A549 (cell line): ENCODE results near the gene GON7. TPM values are rescaled to one million over a fixed set of nuclear protein-coding genes. Genes with fewer than 3 reads are reported as not detected.
"Not testable (repeated sequence)": the region's sequence is repeated elsewhere in the genome, so short reads cannot be mapped to it uniquely, and the experiment has no call there.

ENCODE experiments used
- ATAC-seq, 2 experiments: fragments of 200-7000 bp in 1 of 2; fragments of >200 bp in 1 of 2; cut with Nextera tagmentation in 1 of 2; cut with Tn5 transposase in 1 of 2; 3 replicates each; pipeline versions ENCODE4 v1.8.0 to v1.9.1; 2018 to 2020; ENCODE audit warnings: mild to moderate bottlenecking in 1 of 2, moderate library complexity in 1 of 2
- CTCF ChIA-PET: fragments of 300-600 bp; sonication (Branson Sonifier 250); formaldehyde crosslinking; extraction: SDS; loops from one replicate; lab custom pipeline; 2021; ENCODE audit warnings: antibody characterized with exemption, inconsistent platforms; lab: Yijun Ruan, JAX
- POLR2A ChIA-PET: fragments of 350-600 bp; formaldehyde crosslinking; extraction: SDS; loops from one replicate; lab custom pipeline; 2021; ENCODE audit warnings: antibody characterized with exemption, inconsistent platforms; lab: Yijun Ruan, JAX
- DNase-seq, 2 experiments: peaks; one replicate each; pipeline versions ENCODE4 v3.0.0 to v3.0.0-alpha.2; 2011 to 2016; ENCODE audit warnings: low read depth in 1 of 2, low spot score in 1 of 2
- FAIRE-seq: peaks from 2 replicates; lab custom pipeline; 2011; peaks lifted over from hg19 to GRCh38; lab: Jason Lieb, UNC
- H3K27ac ChIP-seq, 2 experiments: fragments of >200 bp; sonication (Bioruptor Twin); formaldehyde crosslinking; 3 replicates each; pipeline ENCODE4 v1.5.1; 2016 to 2017
- H3K4me1 ChIP-seq: fragments of >200 bp; sonication (Bioruptor Twin); formaldehyde crosslinking; 3 replicates; pipeline ENCODE4 v1.6.1; 2016
- H3K4me2 ChIP-seq: fragments of >200 bp; sonication (Bioruptor Twin); formaldehyde crosslinking; 3 replicates; pipeline ENCODE4 v1.6.1; 2016
- H3K4me3 ChIP-seq: fragments of >200 bp; sonication (Bioruptor Twin); formaldehyde crosslinking; 3 replicates; pipeline ENCODE4 v1.5.1; 2016
- H3K9me3 ChIP-seq: fragments of >200 bp; sonication (Bioruptor Twin); formaldehyde crosslinking; 3 replicates; pipeline ENCODE4 v1.6.1; 2016
- CTCF ChIP-seq: fragments of >200 bp; sonication (Bioruptor Twin); formaldehyde crosslinking; IDR thresholded peaks from 3 replicates; pipeline ENCODE4 v1.5.1; 2016
- PHF8 ChIP-seq: fragments of 200-600 bp; sonication (generic); IDR thresholded peaks from 2 replicates; pipeline ENCODE4 v1.6.1; 2016; ENCODE audit warnings: low read depth, mild to moderate bottlenecking, antibody characterized with exemption, moderate library complexity, borderline replicate concordance
- RFX5 ChIP-seq: fragments of 450-650 bp; IDR thresholded peaks from 2 replicates; pipeline ENCODE4 v1.7.1; 2014; ENCODE audit warnings: antibody characterized with exemption, mild to moderate bottlenecking, moderate library complexity
- TP53 ChIP-seq: fragments of 250-450 bp; sonication (Bioruptor Pico); IDR thresholded peaks from 2 replicates; pipeline ENCODE4 v1.5.0; 2021; ENCODE audit warnings: mild to moderate bottlenecking, moderate library complexity
- USF2 ChIP-seq: fragments of 450-650 bp; IDR thresholded peaks from 2 replicates; pipeline ENCODE4 v1.6.1; 2014; ENCODE audit warnings: antibody characterized with exemption
- WGBS: methylation state at CpG from one replicate; pipeline ENCODE4 v1.1.6; 2017; ENCODE audit errors: missing lambda C conversion rate; 5-methylcytosine and 5-hydroxymethylcytosine counted together
- polyA plus RNA-seq, 4 experiments: library from polyadenylated mRNA; depleted of rRNA in 3 of 4; stranded (reverse); fragments of >200 nt; fragmentation: RNase III in 1 of 4; extraction: RNeasy Plus Mini Kit Qiagen cat#74134 plus additional on column Dnase treatment in 1 of 4; gene quantifications; 2 replicates in 3 of 4; 3 replicates in 1 of 4; pipeline ENCODE4 v1.2.3, GENCODE V29; 2011 to 2017

GON7 gene
- polyA plus RNA-seq, 2 of the 4 experiments (the other 2 are of a cell fraction) = 19.2 to 22.1 TPM

DNA sequence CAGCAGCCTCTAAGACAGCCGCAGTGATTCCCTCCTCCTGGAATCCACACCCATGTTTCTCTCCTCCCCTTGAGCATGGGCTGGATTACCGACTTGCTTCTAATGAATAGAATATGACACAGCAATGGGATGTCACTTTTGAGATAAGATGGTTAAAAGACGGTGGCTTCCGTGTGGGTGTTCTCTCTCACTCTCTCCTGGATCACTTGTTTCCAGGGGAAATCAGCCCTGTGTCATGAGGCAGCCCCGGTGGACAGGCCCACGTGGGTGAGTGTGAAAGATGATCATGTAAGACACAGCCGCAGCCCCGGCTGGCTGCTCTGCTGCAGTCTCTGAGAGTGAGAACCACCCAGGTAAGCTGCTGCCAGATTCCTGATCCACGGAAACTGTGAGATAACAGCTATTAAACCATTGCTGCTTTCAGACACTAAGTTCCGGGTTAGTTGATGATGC lies 32.9 kb downstream of the GON7 start:
- POLR2A ChIA-PET = no interaction called here
- DNase-seq (no peak), FAIRE-seq (no peak), ATAC-seq (peak; percentile 35 to 55; a peak in 3 of 6 replicates)
- H3K27ac ChIP-seq = no peak overlapping the region
- H3K9me3 ChIP-seq = no peaks in the 10 kb centered on the region
- H3K4me3 ChIP-seq = no peak overlapping the region
- CTCF ChIA-PET = interaction anchor here (1.4 to 8.0 kb wide), 5 partner anchors 10 to 222 kb away, joined by 3 to 47 read pairs (median 5); no protein-coding TSS in a partner anchor
- peaks cover 7% of the 10 kb centered on the region; the same call in 1 of the 3 replicates for H3K4me1 ChIP-seq
- 50% methylated on average over 10 of the region's 10 CpGs for WGBS
- H3K4me2 ChIP-seq = no peak overlapping the region
- TF ChIP-seq USF2 (no peak), RFX5 (peak; percentile 84)

GRCh38 chr14:93171376-93171775 lies 35.5 kb downstream of the GON7 start:
- ATAC-seq (no peak), FAIRE-seq (peak; percentile 70), DNase-seq (no peak)
- CTCF ChIA-PET = interaction anchor here (0.6 to 0.7 kb wide), 2 partner anchors 12 to 824 kb away, joined by 3 read pairs; no protein-coding TSS in a partner anchor
- H3K27ac ChIP-seq = peak overlapping the region in 1 of 2 experiments; percentile 28; a peak in 1 of 6 replicates
- H3K4me2 ChIP-seq = peak overlapping the region; percentile 24; the same call in 1 of the 3 replicates
- no peaks in the 10 kb centered on the region for H3K9me3 ChIP-seq
- H3K4me3 ChIP-seq = no peak overlapping the region
- H3K4me1 ChIP-seq = peaks cover 7% of the 10 kb centered on the region; the same call in 1 of the 3 replicates
- TF ChIP-seq TP53 (no peak), PHF8 (no peak), CTCF (no peak), RFX5 (no peak)
- POLR2A ChIA-PET = no interaction called here
- WGBS = 81% methylated on average over 4 of the region's 4 CpGs

DNA sequence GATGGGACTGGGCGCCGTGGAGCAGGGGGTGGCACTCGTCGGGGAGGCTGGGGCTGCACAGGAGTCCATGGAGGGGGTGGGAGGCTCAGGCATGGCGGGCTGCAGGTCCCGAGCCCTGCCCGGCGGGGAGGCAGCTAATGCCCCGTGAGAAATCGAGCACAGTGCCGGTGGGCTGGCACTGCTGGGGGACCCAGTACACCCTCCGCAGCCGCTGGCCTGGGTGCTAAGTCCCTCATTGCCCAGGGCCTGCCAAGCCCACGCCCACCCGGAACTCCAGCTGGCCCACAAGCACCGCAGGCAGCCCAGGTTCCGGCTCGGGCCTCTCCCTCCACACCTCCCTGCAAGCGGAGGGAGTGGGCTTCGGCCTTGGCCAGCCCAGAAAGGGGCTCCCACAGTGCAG lies 36.7 kb downstream of the GON7 start:
- CTCF ChIA-PET = interaction anchor here (1.5 to 4.2 kb wide), 2 partner anchors 8 to 10 kb away, joined by 15 to 30 read pairs; no protein-coding TSS in a partner anchor
- FAIRE-seq, H3K4me3 ChIP-seq, H3K9me3 ChIP-seq, H3K4me1 ChIP-seq, POLR2A ChIA-PET, DNase-seq, H3K27ac ChIP-seq, ATAC-seq, H3K4me2 ChIP-seq: not testable (repeated sequence)
- WGBS = 100% methylated on average over 2 of the region's 20 CpGs

DNA sequence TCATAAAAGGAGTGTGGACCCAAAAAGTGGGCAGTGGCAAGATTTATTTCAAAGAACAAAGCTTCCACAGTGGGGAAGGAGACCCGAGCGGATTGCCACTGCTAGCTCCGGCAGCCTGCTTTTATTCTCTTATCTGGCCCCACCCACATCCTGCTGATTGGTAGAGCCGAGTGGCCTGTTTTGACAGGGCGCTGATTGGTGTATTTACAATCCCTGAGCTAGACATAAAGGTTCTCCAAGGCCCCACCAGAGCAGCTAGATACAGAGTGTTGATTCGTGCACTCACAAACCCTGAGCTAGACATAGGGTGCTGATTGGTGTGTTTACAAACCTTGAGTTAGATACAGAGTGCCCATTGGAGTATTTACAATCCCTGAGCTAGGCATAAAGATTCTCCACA lies 37.2 kb downstream of the GON7 start:
- H3K9me3 ChIP-seq, H3K4me3 ChIP-seq, FAIRE-seq, H3K4me2 ChIP-seq, ATAC-seq, DNase-seq, H3K27ac ChIP-seq, H3K4me1 ChIP-seq: not testable (repeated sequence)
- ChIA-PET CTCF (interaction anchor here (1.5 to 4.2 kb wide), 2 partner anchors 9 kb away, joined by 15 to 30 read pairs; no protein-coding TSS in a partner anchor), POLR2A (interaction anchor here (1.0 kb wide), 1 partner anchor 9 kb away, joined by 3 read pairs; no protein-coding TSS in a partner anchor)
- WGBS = 85% methylated on average over 6 of the region's 6 CpGs

DNA sequence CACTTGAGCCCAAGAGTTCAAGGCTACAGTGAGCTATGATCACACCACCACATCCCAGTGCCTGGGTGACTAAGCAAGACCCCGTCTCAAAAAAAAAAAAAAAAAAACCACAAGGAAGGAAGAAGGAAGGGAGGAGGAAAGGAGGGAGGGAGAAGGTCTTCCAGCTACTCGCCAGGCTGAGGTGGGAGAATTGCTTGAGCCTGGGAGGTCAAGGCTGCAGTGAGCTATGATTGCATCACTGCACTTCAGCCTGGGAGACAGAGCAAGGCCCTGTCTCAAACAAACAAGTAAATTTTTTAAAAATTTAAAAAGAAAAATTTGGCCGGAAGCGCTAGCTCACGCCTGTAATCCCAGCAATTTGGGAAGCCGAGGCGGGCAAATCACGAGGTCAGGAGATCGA lies 38.3 kb downstream of the GON7 start:
- H3K9me3 ChIP-seq, ATAC-seq, POLR2A ChIA-PET, H3K27ac ChIP-seq, H3K4me1 ChIP-seq, DNase-seq, H3K4me3 ChIP-seq, H3K4me2 ChIP-seq, FAIRE-seq: not testable (repeated sequence)
- CTCF ChIA-PET = interaction anchor here (0.6 to 4.2 kb wide), 5 partner anchors 8 to 403 kb away, joined by 3 to 30 read pairs (median 3); partner anchors contain the start of genes GON7 and UBR7
- 82% methylated on average over 9 of the region's 9 CpGs for WGBS

DNA sequence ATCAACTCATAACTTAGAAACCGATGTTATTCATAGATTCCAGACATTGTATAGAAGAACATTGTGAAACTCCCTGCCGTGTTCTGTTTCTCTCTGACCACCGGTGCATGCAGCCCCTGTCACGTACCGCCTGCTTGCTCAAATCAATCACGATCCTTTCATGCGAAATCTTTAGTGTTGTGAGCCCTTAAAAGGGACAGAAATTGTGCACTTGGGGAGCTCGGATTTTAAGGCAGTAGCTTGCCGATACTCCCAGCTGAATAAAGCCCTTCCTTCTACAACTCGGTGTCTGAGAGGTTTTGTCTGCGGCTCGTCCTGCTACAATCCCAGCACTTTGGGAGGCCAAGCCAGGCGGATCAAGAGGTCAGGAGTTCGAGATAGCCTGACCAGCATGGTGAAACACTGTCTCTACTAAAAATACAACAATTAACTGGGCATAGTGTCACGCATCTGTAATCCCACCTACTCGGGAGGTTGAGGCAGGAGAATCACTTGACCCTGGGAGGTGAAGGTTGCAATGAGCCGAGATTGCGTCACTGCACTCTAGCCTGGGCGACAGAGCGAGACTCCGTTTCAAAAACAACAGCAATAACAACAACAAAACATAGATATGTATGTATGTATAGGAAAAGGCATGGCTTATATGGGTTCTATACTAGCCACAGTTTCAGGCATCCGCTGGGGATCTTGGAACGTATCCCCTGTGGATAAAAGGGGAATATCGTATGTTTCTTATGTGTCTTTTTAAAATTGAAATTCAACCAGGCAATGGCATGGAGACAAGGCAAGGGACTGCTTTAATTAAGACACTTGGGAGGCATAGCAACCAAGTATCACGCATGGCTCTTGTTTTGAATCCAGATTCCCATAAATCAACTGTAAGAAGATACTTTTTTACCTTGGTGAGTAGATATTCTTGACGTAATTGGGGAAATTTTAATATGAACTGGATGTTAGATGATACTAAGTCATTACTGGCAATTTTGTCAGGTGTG lies 41.3 kb downstream of the GON7 start:
- not testable (repeated sequence) for H3K4me2 ChIP-seq, DNase-seq, FAIRE-seq

More for the DNA sequence above, 41.3 kb downstream of the GON7 start:
- ATAC-seq, H3K9me3 ChIP-seq, H3K4me1 ChIP-seq, H3K27ac ChIP-seq, POLR2A ChIA-PET, H3K4me3 ChIP-seq: not testable (repeated sequence)
- WGBS = 80% methylated on average over 26 of the region's 26 CpGs
- CTCF ChIA-PET = interaction anchor here (1.8 to 3.8 kb wide), 2 partner anchors 53 kb away, joined by 8 to 16 read pairs; no protein-coding TSS in a partner anchor
